Measurements from ENCODE around the gene THNSL1.

GRCh38 chr10:25071227-25071626, 54.8 kb downstream of the THNSL1 start:
- no peak for TF ChIP-seq CTCF (IDR thresholded peaks at IDR 0.05)
- no peak for TF ChIP-seq POLR2A (IDR thresholded peaks at IDR 0.05)
